ENCODE measurements around the gene DPP10.

DPP10 gene

GRCh38 chr2:114661971-114662939, 219.8 kb downstream of the DPP10 start:
- no peak overlapping the region for H3K4me3 ChIP-seq (ENCODE audit: low read depth, low read length)
- TF ChIP-seq CTCF (IDR thresholded peaks at IDR 0.05; ENCODE audit: low read depth, low read length, missing control alignments), result no peak
- no peak for DNase-seq (ENCODE audit: low read depth)

- no peak for DNase-seq (ENCODE audit: low read depth)
- no peak overlapping the region for H3K4me3 ChIP-seq (ENCODE audit: low read depth, low read length)
- TF ChIP-seq CTCF (IDR thresholded peaks at IDR 0.05; ENCODE audit: low read depth, low read length, missing control alignments), result no peak
These were observed 226.0 kb downstream of the DPP10 start for GRCh38 chr2:114668415-114668814.

- no peak for TF ChIP-seq CTCF (IDR thresholded peaks at IDR 0.05; ENCODE audit: low read depth, low read length, missing control alignments)
- DNase-seq (ENCODE audit: low read depth), result no peak
- H3K4me3 ChIP-seq (ENCODE audit: low read depth, low read length), result no peak overlapping the region
These were observed 240.8 kb downstream of the DPP10 start for GRCh38 chr2:114683251-114683650.

- DNase-seq (ENCODE audit: low read depth), result no peak
- no peak overlapping the region for H3K4me3 ChIP-seq (ENCODE audit: low read depth, low read length)
- no peak for TF ChIP-seq CTCF (IDR thresholded peaks at IDR 0.05; ENCODE audit: low read depth, low read length, missing control alignments)
These were observed 242.0 kb downstream of the DPP10 start for GRCh38 chr2:114684403-114684802.

- no peak for TF ChIP-seq CTCF (IDR thresholded peaks at IDR 0.05; ENCODE audit: low read depth, low read length, missing control alignments)
These were observed 242.7 kb downstream of the DPP10 start for GRCh38 chr2:114685102-114685501.

GRCh38 chr2:114688241-114688640, 245.8 kb downstream of the DPP10 start:
- DNase-seq (ENCODE audit: low read depth), result no peak
- no peak for TF ChIP-seq CTCF (IDR thresholded peaks at IDR 0.05; ENCODE audit: low read depth, low read length, missing control alignments)
- H3K4me3 ChIP-seq (ENCODE audit: low read depth, low read length), result no peak overlapping the region

More at GRCh38 chr2:114685102-114685501, 242.7 kb downstream of the DPP10 start:
- no peak for DNase-seq (ENCODE audit: low read depth)
- no peak overlapping the region for H3K4me3 ChIP-seq (ENCODE audit: low read depth, low read length)
